COLO668 (cell line): ENCODE results near the gene OPN1MW.
A peak's percentile ranks its signal among the peaks of the same experiment; 100 is the strongest.
"Not testable (repeated sequence)": the region's sequence is repeated elsewhere in the genome, so short reads cannot be mapped to it uniquely, and the experiment has no call there.

Source experiments
- DNase-seq: peaks from one replicate; lab custom pipeline; 2025; ENCODE audit not compliant: unreplicated experiment; lab: John Stamatoyannopoulos, UW

Gene OPN1MW

DNA sequence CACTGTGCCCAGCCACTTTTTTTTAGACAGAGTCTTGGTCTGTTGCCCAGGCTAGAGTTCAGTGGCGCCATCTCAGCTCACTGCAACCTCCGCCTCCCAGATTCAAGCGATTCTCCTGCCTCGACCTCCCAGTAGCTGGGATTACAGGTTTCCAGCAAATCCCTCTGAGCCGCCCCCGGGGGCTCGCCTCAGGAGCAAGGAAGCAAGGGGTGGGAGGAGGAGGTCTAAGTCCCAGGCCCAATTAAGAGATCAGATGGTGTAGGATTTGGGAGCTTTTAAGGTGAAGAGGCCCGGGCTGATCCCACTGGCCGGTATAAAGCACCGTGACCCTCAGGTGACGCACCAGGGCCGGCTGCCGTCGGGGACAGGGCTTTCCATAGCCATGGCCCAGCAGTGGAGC, at the start of gene OPN1MW:
Gene OPN1MW, plus strand, starts transcription at position 301 of the 400 bp plus-strand sequence. Its CDS starts 82 bp downstream, at position 383.
- DNase-seq: not testable (repeated sequence)

DNA sequence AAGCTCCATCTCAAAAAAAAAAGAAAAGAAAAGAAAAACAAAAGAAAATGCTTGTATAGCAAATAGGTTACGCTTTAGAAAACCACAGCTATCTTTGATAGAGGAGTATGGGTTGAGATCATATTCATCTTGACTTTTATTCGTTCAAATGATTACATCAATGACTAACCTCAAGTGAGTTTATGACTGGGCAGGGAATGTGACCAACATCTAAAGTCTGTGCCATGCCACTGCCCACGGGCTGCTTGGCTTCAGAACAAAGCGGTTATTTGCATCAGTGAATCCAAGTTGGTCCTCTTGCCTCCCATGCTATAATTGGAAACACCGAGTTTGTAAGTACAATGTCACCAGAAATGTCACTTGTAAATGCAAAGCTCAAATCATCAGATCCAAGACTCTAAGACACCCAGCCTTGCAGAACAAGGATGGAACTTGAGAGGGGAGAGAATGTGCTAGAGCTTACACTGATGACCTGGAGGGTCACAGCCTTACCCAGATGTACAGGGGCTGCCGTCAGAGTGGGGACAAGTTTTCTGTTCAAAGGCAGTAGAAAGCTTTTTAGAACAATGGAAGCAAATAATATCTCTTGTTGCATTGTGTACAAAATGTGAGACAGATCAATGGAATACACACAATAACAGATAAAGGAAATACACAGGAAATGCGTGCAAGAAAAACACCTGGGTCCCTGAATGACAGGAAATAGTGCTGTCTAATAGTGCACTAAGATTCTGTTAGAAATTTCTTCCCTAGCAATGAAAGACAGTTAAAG, 46.8 kb upstream of the OPN1MW start:
- DNase-seq: no peak

DNA sequence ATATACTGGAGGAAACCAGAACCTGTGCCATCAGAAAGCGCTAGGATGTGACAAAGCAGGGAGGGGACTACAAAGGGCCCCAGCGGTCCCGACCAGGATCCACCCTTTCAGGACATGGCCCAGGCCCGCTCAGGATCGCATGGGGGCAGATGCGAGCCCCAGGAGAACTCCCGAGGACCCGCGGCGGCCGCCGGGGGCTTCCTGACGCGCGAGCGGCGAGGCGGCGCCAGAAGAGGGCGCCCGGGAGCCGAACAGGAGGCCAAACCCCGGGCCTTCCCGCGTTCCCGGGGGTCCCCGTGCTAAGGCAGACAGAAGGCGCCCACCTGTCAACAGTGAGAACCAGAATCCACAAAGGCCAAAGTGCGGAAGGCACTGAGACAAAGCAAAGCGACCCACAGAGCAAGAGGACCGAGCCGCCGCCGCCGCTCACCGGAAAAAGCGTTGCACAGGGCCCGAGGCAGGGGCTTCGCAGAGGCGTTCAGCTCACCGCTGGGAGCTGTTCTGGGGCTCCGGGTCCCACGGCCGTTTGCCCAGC, 45.7 kb upstream of the OPN1MW start:
- peak; percentile 73 for DNase-seq

DNA sequence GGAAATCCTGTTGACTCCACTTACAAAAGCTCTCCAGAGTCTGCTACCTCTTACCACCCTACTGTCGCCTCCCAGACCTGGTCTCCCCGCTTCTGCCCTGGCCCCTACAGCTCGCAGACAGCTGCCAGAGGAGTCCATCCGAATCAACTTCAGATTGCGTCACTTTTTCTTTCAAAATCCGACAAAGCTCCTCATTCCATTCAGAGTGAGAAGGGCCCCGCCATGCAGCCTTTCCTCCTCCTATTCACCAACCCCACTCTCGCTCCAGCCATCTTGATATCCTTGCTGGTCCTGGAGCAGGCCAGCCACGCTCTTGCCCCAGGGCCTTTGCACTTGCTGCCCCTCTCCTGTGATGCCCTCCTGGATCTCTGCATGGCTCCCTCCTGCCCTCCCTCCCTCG, 43.5 kb upstream of the OPN1MW start:
- DNase-seq: no peak

DNA sequence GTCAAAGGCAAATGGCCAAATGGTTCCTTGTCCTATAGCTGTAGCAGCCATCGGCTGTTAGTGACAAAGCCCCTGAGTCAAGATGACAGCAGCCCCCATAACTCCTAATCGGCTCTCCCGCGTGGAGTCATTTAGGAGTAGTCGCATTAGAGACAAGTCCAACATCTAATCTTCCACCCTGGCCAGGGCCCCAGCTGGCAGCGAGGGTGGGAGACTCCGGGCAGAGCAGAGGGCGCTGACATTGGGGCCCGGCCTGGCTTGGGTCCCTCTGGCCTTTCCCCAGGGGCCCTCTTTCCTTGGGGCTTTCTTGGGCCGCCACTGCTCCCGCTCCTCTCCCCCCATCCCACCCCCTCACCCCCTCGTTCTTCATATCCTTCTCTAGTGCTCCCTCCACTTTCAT, 42.2 kb upstream of the OPN1MW start:
- no peak for DNase-seq

DNA sequence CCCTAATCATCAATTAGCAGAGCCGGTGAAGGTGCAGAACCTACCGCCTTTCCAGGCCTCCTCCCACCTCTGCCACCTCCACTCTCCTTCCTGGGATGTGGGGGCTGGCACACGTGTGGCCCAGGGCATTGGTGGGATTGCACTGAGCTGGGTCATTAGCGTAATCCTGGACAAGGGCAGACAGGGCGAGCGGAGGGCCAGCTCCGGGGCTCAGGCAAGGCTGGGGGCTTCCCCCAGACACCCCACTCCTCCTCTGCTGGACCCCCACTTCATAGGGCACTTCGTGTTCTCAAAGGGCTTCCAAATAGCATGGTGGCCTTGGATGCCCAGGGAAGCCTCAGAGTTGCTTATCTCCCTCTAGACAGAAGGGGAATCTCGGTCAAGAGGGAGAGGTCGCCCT, 41.7 kb upstream of the OPN1MW start:
- no peak for DNase-seq

DNA sequence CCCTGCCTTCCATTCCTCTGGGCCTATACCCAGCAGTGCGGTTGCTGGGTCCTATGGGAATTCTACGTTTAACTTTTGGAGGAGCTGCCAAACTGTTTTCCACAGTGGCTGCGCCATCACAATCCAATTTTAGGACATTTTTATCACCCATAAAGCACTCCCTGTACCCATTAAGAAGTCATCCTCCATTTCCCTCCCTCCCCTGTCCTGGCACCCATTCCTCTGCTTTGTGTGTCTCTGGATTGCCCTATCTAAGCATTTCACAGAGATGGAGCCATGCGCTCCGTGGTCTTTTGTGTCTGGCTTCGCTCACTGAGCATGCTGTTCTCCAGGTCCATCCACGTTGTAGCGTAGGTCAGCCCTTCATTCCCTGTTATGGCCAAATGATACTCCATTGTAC, 40.0 kb upstream of the OPN1MW start:
- no peak for DNase-seq

DNA sequence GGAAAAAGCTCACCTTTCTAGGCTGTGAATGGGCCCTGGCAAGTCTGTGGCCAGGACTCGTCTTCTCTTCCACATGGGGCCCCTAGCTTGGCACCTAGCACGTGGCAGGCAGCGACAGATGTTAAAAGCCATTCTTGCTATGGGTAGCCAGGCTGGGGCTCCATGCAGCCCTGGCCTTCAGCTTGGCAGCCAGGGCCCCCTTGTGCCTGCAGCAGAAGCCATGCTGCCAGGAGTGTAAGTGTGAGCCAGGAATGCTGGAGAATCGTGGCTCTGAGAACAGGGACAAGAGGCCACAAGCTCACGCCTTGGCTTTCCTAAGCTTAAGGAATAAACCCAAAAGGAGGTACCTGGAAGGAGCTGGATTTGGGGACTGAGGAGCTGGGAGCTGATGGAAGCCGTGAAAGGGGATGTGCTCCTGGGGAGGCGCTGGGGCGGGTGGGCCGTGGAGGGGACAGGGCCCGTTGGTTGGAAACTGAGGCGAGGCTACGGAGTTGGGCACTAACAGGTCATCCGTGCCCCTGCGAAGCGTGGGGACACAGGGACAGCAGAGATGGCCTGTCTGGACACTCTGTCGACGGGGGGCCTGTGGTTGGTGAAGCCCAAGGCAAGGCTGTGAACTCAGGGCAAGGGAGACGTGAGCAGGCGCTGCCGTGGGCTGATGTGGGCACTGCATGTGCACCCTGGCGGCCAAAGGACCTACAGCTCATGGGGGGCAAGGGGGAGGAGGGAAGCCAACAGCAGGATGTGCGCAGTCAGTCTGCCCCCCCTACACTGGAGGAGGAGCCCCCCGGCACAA, 39.2 kb upstream of the OPN1MW start:
- no peak for DNase-seq

DNA sequence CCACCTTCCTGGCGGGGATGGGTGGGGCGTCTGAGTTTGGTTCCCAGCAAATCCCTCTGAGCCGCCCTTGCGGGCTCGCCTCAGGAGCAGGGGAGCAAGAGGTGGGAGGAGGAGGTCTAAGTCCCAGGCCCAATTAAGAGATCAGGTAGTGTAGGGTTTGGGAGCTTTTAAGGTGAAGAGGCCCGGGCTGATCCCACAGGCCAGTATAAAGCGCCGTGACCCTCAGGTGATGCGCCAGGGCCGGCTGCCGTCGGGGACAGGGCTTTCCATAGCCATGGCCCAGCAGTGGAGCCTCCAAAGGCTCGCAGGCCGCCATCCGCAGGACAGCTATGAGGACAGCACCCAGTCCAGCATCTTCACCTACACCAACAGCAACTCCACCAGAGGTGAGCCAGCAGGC, 38.4 kb upstream of the OPN1MW start, which contains the start of gene OPN1LW:
Gene OPN1LW, plus strand, starts transcription at position 234 of the 400 bp plus-strand sequence. Its CDS starts 41 bp downstream, at position 275.
- DNase-seq: not testable (repeated sequence)

DNA sequence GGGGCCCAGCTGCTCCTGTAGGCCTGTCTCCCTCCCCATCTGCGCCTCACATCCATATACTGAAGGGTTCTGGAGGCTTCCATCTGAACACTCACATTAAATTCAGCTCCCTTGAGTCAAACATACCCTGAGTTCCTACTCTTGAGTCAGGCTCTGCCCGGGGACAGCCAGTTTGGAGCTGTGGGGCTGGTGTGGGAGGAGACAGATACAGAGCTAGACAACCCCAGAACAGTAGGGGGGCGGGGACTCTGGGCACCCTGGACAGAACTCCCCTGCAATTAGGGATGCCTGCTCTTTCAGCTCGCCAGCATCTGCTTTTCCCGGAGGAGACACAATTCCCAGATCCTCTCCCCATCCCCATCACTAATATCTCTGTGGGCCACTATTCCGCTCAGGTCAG, 31.4 kb upstream of the OPN1MW start:
- not testable (repeated sequence) for DNase-seq

DNA sequence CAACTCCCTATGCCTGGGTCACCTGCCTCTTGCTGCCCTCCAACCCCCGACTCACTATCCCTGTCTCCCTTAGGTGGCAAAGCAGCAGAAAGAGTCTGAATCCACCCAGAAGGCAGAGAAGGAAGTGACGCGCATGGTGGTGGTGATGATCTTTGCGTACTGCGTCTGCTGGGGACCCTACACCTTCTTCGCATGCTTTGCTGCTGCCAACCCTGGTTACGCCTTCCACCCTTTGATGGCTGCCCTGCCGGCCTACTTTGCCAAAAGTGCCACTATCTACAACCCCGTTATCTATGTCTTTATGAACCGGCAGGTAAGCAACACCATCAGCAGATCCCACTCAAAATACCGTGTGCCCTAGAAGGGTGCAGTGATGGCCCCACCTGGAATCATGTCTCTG, 26.2 kb upstream of the OPN1MW start:
- not testable (repeated sequence) for DNase-seq

DNA sequence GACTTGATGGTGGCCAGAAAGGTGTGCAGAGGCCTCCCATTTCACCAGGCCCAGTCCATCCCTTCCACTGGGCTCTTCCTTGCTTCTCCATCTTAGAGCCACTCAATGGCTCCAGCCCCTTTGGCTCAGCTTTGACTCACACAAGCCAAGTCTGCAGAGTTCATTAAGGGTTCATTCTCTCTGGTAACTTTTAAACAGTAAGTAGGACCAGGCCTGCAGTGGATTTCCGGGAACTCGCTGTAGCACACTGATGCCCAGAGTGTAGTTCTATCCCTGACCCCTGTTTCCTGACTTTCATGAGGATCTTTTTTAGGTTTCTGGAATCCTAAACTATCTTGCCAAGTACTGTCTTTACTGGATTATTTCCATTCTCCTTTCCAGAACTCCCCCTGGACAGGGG, 25.2 kb upstream of the OPN1MW start:
- DNase-seq: not testable (repeated sequence)

DNA sequence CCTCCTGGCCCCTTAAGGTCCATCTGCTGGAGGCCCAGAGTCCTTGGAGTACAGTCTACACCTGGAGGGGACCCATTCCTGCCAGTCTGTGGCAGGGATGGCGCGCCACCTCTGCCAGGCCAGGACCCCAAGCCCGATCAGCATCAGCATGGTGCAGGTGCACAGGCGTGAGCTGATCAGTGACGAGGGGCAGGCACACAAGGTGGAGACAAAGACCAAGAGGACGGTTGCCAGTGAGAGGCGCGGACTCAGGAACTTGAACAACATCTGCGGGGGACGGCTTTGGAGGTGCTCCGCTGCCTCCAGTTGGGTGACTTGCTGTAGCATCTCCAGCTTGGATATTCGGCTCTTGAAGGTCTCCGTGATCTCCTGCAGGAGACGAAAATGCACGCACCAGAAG, 23.1 kb upstream of the OPN1MW start:
- not testable (repeated sequence) for DNase-seq

DNA sequence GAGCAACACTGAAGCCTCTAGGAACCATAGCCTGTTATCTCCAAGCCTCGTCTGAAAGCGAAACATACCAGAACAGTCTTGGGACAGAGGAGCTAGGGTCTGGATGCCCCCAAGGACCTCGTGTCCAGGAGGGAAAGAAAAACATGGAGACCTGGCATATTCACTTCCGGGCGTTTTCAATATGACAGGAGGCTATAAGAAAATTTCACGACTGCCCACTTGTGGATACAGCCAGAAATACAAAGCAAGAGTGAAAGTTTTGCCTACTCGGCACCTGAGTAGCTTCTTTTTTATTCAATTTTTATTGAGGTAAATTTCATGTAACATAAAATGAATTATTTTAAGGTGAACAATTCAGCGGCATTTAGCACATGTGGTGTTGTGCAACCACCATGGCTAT, 17.5 kb upstream of the OPN1MW start:
- DNase-seq: not testable (repeated sequence)

DNA sequence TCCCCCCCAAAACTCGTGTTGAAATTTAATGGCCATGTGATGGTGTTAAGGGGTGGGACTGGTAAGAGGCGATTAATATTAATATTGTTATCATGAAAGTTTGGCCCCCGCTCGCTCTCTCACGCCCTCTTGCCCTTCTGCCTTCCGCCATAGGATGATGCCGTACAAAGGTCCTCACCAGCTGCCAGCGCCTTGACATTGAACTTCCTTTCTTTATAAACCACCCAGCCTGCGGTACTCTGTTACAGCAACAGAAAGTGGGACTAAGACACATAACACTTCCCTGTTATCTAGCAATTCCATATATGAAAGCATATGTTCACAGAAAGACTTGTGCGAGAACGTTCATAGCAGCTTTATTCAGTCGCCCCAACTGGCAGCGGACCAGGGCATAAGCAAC, 14.0 kb upstream of the OPN1MW start:
- not testable (repeated sequence) for DNase-seq

DNA sequence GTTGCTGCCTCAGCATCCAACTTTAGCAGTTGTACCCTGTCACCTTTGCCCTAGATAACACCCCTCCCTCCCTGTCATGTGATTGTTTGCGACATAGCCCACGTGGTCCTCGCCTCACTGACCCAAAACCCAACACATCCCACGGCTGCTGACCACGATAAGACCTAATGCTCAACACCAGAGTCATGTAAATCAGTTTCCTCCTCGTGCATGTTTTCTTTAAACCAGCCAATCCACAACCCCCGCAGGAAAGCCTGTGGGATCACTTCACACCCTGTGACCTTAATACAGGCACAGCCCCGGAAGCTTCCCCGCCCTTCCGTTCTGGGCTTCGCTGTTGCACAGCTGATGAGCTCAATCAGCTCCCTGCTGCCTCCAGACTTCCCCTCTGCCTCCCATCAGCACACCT, 9.9 kb upstream of the OPN1MW start:
- DNase-seq: not testable (repeated sequence)

DNA sequence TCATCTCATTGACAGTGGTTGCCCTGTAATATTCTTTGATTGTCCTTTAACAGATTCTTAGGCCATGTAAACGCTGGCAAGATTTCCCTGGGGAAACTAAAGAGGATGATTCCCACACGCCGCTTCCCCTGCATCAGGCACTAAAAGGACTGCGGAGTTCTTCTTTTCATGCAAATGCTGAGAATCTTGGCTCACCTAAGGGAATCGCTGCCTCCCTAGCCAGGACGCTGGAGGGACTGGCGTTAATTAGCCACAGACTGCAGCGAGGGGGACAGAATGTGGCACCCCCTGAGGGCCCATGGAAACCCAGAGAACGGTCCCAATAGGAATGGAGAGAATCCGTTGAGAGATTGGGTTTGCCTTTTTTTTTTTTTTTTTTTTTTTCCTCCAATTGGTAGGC, 8.0 kb upstream of the OPN1MW start:
- DNase-seq: not testable (repeated sequence)

DNA sequence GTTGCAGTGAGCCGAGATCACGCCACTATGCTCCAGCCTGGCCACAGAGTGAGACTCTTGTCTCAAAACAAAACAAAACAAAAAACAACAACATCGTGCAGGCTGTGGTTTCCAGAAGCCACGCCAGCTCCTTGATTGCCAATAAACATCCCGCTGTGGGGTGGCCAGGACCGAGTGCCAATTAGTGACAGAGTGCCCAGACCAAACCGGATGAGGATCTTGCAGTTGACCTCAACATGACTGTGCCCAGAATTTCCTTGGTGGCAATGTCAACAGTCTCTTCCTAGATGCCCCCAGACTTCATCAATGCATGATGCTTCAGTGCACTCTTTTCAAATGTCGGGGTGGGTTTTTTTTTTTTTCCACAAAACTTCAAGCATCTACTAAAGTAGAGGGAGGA, 1.4 kb downstream of the OPN1MW start:
- not testable (repeated sequence) for DNase-seq

DNA sequence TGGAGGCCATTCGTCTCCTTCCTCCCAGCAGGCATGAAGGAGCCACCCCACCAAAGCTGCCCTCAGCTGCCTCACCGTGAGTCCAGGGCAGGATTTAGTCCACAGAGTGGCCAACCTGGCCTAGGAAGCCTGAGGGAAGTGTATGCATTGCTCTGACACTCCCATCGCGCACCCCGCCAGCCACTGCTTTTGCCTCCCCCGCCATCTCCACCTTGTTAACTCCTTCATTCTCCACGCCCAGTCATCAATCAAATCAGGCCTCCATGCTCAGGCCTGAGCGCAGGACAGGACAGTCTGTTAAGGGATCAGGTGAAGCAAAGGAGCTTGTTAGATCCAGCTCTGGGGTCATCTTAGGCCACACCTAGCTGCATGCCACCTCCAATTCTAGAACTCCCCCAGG, 10.4 kb downstream of the OPN1MW start:
- not testable (repeated sequence) for DNase-seq

DNA sequence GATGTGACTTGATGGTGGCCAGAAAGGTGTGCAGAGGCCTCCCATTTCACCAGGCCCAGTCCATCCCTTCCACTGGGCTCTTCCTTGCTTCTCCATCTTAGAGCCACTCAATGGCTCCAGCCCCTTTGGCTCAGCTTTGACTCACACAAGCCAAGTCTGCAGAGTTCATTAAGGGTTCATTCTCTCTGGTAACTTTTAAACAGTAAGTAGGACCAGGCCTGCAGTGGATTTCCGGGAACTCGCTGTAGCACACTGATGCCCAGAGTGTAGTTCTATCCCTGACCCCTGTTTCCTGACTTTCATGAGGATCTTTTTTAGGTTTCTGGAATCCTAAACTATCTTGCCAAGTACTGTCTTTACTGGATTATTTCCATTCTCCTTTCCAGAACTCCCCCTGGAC, 11.9 kb downstream of the OPN1MW start:
- DNase-seq: not testable (repeated sequence)

DNA sequence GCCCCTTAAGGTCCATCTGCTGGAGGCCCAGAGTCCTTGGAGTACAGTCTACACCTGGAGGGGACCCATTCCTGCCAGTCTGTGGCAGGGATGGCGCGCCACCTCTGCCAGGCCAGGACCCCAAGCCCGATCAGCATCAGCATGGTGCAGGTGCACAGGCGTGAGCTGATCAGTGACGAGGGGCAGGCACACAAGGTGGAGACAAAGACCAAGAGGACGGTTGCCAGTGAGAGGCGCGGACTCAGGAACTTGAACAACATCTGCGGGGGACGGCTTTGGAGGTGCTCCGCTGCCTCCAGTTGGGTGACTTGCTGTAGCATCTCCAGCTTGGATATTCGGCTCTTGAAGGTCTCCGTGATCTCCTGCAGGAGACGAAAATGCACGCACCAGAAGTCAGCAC, 14.1 kb downstream of the OPN1MW start:
- DNase-seq: not testable (repeated sequence)
